ENCODE results near the gene TBC1D2.

The TBC1D2 gene

GRCh38 chr9:98256756-98257155, 1.3 kb upstream of the TBC1D2 start (continued):
- TF ChIP-seq, protein P1, sequence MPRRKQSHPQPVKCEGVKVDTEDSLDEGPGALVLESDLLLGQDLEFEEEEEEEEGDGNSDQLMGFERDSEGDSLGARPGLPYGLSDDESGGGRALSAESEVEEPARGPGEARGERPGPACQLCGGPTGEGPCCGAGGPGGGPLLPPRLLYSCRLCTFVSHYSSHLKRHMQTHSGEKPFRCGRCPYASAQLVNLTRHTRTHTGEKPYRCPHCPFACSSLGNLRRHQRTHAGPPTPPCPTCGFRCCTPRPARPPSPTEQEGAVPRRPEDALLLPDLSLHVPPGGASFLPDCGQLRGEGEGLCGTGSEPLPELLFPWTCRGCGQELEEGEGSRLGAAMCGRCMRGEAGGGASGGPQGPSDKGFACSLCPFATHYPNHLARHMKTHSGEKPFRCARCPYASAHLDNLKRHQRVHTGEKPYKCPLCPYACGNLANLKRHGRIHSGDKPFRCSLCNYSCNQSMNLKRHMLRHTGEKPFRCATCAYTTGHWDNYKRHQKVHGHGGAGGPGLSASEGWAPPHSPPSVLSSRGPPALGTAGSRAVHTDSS (tag by site-specific recombination; IDR thresholded peaks at IDR 0.05) = 0 out of 2 replicates have a peak, but pooled peaks have one; percentile 12
- TF ChIP-seq BCL11A (tag by site-specific recombination; IDR thresholded peaks at IDR 0.05; ENCODE audit: low read depth) = no peak

DNA sequence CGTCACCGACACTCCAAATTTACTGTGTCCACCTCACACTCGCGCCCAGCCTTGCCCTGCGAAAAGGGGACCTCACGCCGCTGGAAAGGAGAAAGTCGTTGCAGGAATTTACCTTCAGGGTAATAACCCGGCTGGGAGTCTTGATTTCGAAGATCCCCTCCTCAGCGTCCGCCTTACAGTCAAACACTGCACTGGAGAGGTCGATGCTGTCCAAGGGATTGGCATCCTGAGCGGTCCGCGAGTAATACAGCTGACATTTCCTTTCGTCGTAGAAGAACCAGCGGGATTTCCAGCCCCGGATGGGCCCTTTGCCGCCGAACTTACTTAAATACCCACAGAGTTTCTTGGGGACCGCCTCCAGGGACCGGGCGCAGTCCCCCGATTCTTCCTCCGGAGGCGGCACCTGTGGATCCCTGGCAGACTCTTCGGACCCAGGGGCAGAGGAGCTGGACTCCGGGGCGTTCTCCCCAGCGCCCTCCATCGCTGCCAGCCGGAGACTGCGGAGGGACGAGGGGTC, 330 bp downstream of the TBC1D2 start:
- Histone ChIP-seq H3K4me1 (ENCODE audit: control insufficient read depth, insufficient read depth, low read length) (no peaks in the 10 kb centered on the region), H3K27ac (ENCODE audit: extremely low read depth, low read depth, low read length) (no peak overlapping the region), H3K36me3 (ENCODE audit: control insufficient read depth in 2 of 2, insufficient read depth in 1 of 2, low read length in 2 of 2) (no peaks in the 10 kb centered on the region), H3K9me3 (ENCODE audit: control insufficient read depth, insufficient read depth, low read depth, low read length) (no peaks in the 10 kb centered on the region), H3K4me3 (ENCODE audit: low read depth, low read length) (peak overlapping the region; percentile 88)
- ChIA-PET CTCF (interaction anchor here (0.6 to 4.0 kb wide), 7 partner anchors 11 to 331 kb away, joined by 3 to 25 read pairs (median 5); no protein-coding TSS in a partner anchor), POLR2A (interaction anchor here (0.5 to 2.7 kb wide), 14 partner anchors 9 to 622 kb away, joined by 3 to 26 read pairs (median 4); partner anchors contain the start of genes NANS, NCBP1, TRIM14 and TRMO)
- TF ChIP-seq SCRT2 (tag by site-specific recombination; IDR thresholded peaks at IDR 0.05) (peak; percentile 94), ZNF624 (tag by site-specific recombination; IDR thresholded peaks at IDR 0.05) (no peak), ZNF223 (tag by site-specific recombination; IDR thresholded peaks at IDR 0.05) (no peak), SCRT1 (tag by site-specific recombination; IDR thresholded peaks at IDR 0.05; ENCODE audit: borderline replicate concordance) (peak; percentile 53; the same call in 1 of the 2 replicates), ZBTB48 (tag by site-specific recombination; IDR thresholded peaks at IDR 0.05) (peak; percentile 44), ZNF175 (tag by site-specific recombination; IDR thresholded peaks at IDR 0.05) (no peak), ZNF302 (tag by site-specific recombination; IDR thresholded peaks at IDR 0.05; ENCODE audit: low read depth) (no peak)
- TF ChIP-seq, protein P2, sequence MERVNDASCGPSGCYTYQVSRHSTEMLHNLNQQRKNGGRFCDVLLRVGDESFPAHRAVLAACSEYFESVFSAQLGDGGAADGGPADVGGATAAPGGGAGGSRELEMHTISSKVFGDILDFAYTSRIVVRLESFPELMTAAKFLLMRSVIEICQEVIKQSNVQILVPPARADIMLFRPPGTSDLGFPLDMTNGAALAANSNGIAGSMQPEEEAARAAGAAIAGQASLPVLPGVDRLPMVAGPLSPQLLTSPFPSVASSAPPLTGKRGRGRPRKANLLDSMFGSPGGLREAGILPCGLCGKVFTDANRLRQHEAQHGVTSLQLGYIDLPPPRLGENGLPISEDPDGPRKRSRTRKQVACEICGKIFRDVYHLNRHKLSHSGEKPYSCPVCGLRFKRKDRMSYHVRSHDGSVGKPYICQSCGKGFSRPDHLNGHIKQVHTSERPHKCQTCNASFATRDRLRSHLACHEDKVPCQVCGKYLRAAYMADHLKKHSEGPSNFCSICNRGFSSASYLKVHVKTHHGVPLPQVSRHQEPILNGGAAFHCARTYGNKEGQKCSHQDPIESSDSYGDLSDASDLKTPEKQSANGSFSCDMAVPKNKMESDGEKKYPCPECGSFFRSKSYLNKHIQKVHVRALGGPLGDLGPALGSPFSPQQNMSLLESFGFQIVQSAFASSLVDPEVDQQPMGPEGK (tag by site-specific recombination; IDR thresholded peaks at IDR 0.05) = no peak
- TF ChIP-seq, protein P3, sequence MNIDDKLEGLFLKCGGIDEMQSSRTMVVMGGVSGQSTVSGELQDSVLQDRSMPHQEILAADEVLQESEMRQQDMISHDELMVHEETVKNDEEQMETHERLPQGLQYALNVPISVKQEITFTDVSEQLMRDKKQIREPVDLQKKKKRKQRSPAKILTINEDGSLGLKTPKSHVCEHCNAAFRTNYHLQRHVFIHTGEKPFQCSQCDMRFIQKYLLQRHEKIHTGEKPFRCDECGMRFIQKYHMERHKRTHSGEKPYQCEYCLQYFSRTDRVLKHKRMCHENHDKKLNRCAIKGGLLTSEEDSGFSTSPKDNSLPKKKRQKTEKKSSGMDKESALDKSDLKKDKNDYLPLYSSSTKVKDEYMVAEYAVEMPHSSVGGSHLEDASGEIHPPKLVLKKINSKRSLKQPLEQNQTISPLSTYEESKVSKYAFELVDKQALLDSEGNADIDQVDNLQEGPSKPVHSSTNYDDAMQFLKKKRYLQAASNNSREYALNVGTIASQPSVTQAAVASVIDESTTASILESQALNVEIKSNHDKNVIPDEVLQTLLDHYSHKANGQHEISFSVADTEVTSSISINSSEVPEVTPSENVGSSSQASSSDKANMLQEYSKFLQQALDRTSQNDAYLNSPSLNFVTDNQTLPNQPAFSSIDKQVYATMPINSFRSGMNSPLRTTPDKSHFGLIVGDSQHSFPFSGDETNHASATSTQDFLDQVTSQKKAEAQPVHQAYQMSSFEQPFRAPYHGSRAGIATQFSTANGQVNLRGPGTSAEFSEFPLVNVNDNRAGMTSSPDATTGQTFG (tag by site-specific recombination; IDR thresholded peaks at IDR 0.05; ENCODE audit: borderline replicate concordance) = no peak

GRCh38 chr9:98254228-98255060, 1.0 kb downstream of the TBC1D2 start:
- POLR2A ChIA-PET = interaction anchor here (1.1 kb wide), 1 partner anchor 332 kb away, joined by 3 read pairs; the partner anchor contains the start of gene TRMO

More at GRCh38 chr9:98254228-98255060, 1.0 kb downstream of the TBC1D2 start:
- Histone ChIP-seq H3K4me3 (ENCODE audit: low read depth, low read length) (peak overlapping the region; percentile 88), H3K36me3 (ENCODE audit: control insufficient read depth in 2 of 2, insufficient read depth in 1 of 2, low read length in 2 of 2) (no peaks in the 10 kb centered on the region), H3K27ac (ENCODE audit: extremely low read depth, low read depth, low read length) (no peak overlapping the region), H3K9me3 (ENCODE audit: control insufficient read depth, insufficient read depth, low read depth, low read length) (no peaks in the 10 kb centered on the region), H3K4me1 (ENCODE audit: control insufficient read depth, insufficient read depth, low read length) (no peaks in the 10 kb centered on the region)
- TF ChIP-seq ZNF768 (tag by site-specific recombination; IDR thresholded peaks at IDR 0.05) = 0 out of 2 replicates have a peak, but pooled peaks have one; percentile 20
- no peak for TF ChIP-seq ZFP3 (tag by site-specific recombination; IDR thresholded peaks at IDR 0.05; ENCODE audit: low read depth)
- CTCF ChIA-PET = interaction anchor here (0.6 to 4.0 kb wide), 4 partner anchors 13 to 439 kb away, joined by 3 to 17 read pairs (median 6); no protein-coding TSS in a partner anchor
